DOHH2 (cell line): Measurements from ENCODE around the gene BAZ2B.

Experiments
- CTCF ChIP-seq: fragments of 200-600 bp; sonication (generic); IDR thresholded peaks from one replicate; pipeline ENCODE4 v1.5.1; 2014; ENCODE audit warnings: antibody characterized with exemption, mild to moderate bottlenecking, low read depth, low read length; ENCODE audit not compliant: poor library complexity, severe bottlenecking
- EZH2phosphoT487 ChIP-seq: fragments of 200-600 bp; sonication (generic); IDR thresholded peaks from 2 replicates; pipeline ENCODE4 v1.6.1; 2017; ENCODE audit warnings: borderline replicate concordance, mild to moderate bottlenecking, antibody characterized with exemption, low read length, moderate library complexity, mixed read lengths

- TF ChIP-seq CTCF (no peak), EZH2phosphoT487 (no peak)
Observed at GRCh38 chr2:159351977-159352376, 264.4 kb downstream of the BAZ2B start.
